ENCODE measurements around the gene INPP5D. TPM values are rescaled to one million over a fixed set of nuclear protein-coding genes. Genes with fewer than 3 reads are reported as not detected.
"Not testable (repeated sequence)": the region's sequence is repeated elsewhere in the genome, so short reads cannot be mapped to it uniquely, and the experiment has no call there.

The INPP5D gene
- total RNA-seq, 1 donor from 2014 or later = 33.4 TPM

DNA sequence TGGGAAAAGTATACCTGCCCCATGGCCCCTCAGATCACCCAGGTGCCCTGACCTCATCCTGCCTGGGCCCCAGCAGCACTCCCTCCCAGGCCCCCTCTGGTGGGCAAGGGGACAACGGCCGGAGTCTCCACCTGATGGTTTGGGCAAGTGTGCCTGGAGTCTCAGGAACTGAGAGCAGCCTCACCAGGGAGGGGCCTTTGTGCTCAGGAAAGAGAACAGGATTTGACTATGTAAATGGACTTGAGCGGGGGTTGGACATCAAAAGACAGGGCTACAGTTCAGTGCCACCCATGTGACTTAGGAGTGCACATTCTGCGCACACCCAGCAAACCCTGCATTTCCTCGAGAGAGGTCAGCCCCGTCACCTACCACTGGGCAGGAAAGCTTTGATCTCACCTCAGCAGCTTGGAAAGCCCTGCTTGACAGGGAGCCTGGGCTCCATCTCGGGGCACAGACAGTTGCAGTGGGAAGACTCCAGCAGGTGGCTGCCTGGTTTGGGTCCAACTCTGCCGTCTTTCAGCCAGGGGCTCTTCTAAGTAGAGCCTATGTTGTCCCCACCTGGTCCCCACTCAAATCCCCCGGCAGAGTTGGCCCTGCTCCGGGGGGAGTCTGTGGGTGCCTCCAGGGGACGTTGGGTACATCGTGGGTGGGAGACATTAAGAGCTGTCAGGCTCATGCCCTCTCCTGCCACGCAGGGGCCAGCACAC lies 3.3 kb downstream of the INPP5D start:
- no peak for TF ChIP-seq POLR2A (IDR thresholded peaks at IDR 0.05)
- TF ChIP-seq, protein P1, sequence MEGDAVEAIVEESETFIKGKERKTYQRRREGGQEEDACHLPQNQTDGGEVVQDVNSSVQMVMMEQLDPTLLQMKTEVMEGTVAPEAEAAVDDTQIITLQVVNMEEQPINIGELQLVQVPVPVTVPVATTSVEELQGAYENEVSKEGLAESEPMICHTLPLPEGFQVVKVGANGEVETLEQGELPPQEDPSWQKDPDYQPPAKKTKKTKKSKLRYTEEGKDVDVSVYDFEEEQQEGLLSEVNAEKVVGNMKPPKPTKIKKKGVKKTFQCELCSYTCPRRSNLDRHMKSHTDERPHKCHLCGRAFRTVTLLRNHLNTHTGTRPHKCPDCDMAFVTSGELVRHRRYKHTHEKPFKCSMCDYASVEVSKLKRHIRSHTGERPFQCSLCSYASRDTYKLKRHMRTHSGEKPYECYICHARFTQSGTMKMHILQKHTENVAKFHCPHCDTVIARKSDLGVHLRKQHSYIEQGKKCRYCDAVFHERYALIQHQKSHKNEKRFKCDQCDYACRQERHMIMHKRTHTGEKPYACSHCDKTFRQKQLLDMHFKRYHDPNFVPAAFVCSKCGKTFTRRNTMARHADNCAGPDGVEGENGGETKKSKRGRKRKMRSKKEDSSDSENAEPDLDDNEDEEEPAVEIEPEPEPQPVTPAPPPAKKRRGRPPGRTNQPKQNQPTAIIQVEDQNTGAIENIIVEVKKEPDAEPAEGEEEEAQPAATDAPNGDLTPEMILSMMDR (IDR thresholded peaks at IDR 0.05) = no peak
- TF ChIP-seq POLR2AphosphoS5 (IDR thresholded peaks at IDR 0.05; ENCODE audit: insufficient read depth in 1 of 2, low read depth in 1 of 2) = peak in 1 of 2 donors; percentile 39
- H3K4me3 ChIP-seq = no peak overlapping the region
- DNase-seq (ENCODE audit: extremely low spot score in 2 of 2) = peak in 1 of 2 donors; percentile 77
- H3K36me3 ChIP-seq = no peaks in the 10 kb centered on the region
- no peaks in the 10 kb centered on the region for H3K9me3 ChIP-seq
- H3K4me1 ChIP-seq = peaks cover 6% of the 10 kb centered on the region
- no peaks in the 10 kb centered on the region for H3K27me3 ChIP-seq
- peak overlapping the region; percentile 14 for H3K27ac ChIP-seq
- intact Hi-C loops (cut with DNase I) = no loop called here

DNA sequence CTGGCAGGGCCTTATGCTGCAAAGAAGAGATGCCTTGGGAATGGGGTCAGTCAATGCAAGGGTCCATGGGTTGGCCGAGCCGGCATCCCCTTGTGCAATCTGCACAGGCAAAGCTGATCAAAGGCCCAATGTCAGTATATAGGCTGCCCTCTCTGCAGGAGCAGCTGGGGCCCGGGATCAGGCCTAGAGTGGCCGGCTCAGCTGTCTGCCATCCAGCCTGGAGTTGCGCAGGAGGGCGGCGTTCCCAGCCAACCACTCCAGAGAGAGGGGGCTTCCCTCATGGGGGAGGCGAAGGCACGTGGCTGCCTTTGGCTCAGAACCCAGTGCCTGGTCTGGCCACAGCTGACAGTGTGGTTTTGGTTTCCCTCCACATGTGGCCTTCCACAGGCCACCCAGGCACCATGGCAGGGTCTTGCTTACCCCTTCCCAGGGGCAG lies 3.9 kb downstream of the INPP5D start:
- no peak for DNase-seq (ENCODE audit: extremely low spot score in 2 of 2)
- intact Hi-C loops (cut with DNase I) = no loop called here
- H3K36me3 ChIP-seq = no peaks in the 10 kb centered on the region
- no peak overlapping the region for H3K27ac ChIP-seq
- H3K9me3 ChIP-seq = no peaks in the 10 kb centered on the region
- TF ChIP-seq POLR2AphosphoS5 (IDR thresholded peaks at IDR 0.05; ENCODE audit: insufficient read depth in 1 of 2, low read depth in 1 of 2) (no peak), POLR2A (IDR thresholded peaks at IDR 0.05) (no peak)
- TF ChIP-seq, protein P1 (IDR thresholded peaks at IDR 0.05) = no peak
- peaks cover 6% of the 10 kb centered on the region for H3K4me1 ChIP-seq
- no peak overlapping the region for H3K4me3 ChIP-seq
- H3K27me3 ChIP-seq = no peaks in the 10 kb centered on the region

DNA sequence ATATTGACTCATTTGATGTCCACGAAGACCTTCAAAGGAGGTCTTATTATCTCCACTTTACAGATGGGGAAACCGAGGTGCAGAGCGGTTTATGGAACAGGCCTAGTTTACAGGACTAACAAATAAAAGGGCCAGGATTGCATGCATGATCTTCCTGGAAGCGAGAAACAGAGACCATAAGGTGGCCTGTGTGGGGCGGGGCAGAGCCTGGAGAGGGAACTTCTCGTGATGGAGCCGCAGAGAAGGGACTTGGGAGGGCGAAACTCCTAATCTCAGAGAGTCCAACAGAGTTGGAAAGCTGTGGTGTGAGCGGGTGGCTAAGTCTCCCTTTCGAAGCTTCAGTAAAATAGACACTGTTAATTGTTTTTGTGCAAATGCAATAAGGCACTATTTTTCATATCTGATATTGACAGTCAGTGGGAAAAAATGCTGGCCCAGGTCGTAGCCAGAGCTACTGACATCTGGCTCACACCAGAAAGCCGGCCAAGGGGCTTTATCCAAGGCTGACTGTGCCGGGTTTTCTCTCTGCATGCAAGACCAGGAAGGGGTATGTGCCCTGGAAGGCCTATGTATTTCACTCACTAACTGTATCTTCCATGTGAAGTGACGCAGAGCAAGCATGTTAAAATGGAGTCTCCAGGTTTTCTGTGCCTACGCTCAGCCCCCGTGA lies 4.5 kb downstream of the INPP5D start:
- Histone ChIP-seq H3K27me3 (no peaks in the 10 kb centered on the region), H3K4me3 (no peak overlapping the region), H3K27ac (no peak overlapping the region), H3K9me3 (no peaks in the 10 kb centered on the region), H3K36me3 (no peaks in the 10 kb centered on the region), H3K4me1 (peaks cover 6% of the 10 kb centered on the region)
- TF ChIP-seq POLR2AphosphoS5 (IDR thresholded peaks at IDR 0.05; ENCODE audit: insufficient read depth in 1 of 2, low read depth in 1 of 2) = no peak
- TF ChIP-seq POLR2A (IDR thresholded peaks at IDR 0.05) = no peak
- TF ChIP-seq, protein P1 (IDR thresholded peaks at IDR 0.05) = no peak
- intact Hi-C loops (cut with DNase I) = no loop called here
- DNase-seq (ENCODE audit: extremely low spot score in 2 of 2) = no peak

DNA sequence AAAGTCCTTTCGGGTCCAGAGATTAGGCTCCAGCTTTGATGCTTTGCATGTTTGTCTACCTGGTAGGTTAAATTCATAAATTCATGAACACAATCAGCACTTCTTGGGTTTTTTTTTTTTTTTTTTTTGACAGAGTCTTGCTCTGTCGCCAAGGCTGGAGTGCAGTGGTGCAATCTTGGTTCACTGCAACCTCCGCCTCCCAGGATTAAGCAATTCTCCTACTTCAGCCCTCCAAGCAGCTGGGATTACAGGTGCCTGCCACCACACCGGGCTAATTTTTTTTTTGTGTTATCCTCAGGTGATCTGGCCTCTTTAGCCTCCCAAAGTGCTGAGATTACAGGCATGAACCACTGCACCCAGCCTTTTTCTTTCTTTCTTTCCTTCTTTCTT lies 5.1 kb downstream of the INPP5D start:
- H3K27ac ChIP-seq; DNase-seq (ENCODE audit: extremely low spot score in 2 of 2); H3K4me1 ChIP-seq; H3K36me3 ChIP-seq; intact Hi-C loops (cut with DNase I); H3K27me3 ChIP-seq; H3K4me3 ChIP-seq; H3K9me3 ChIP-seq: not testable (repeated sequence)

DNA sequence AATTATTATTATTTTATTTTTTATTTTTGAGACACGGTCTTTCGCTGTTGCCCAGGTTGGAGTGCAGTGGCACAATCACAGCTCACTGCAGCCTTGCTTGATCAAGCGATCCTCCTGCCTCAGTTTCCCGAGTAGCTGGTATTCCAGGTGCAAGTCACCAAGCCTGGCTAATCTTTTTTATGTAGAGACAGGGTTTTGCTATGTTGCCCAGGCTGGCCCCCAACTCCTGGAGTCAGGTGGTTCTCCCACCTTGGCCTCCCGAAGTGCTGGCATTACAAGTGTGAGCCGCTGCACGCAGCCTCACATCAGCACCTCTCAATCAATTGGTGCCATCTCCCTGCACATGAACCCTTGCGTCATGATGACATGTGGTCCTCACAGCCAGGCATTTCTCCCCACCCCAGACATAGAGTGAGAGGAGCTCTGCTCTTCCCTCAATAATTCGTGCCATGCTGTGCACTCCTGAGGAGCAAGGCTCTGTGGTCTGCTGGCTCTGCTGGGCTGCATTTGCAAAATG lies 5.9 kb downstream of the INPP5D start:
- Histone ChIP-seq H3K4me1 (peaks cover 6% of the 10 kb centered on the region), H3K36me3 (no peaks in the 10 kb centered on the region), H3K27me3 (no peaks in the 10 kb centered on the region), H3K4me3 (no peak overlapping the region), H3K27ac (no peak overlapping the region), H3K9me3 (no peaks in the 10 kb centered on the region)
- intact Hi-C loops (cut with DNase I) = no loop called here
- TF ChIP-seq POLR2A (IDR thresholded peaks at IDR 0.05) (no peak), POLR2AphosphoS5 (IDR thresholded peaks at IDR 0.05; ENCODE audit: insufficient read depth in 1 of 2, low read depth in 1 of 2) (no peak)
- TF ChIP-seq, protein P1 (IDR thresholded peaks at IDR 0.05) = no peak
- peak in 1 of 2 donors; percentile 77 for DNase-seq (ENCODE audit: extremely low spot score in 2 of 2)
